Measurements from ENCODE around the gene RASSF6.
A peak's percentile ranks its signal among the peaks of the same experiment; 100 is the strongest.

Gene RASSF6

DNA sequence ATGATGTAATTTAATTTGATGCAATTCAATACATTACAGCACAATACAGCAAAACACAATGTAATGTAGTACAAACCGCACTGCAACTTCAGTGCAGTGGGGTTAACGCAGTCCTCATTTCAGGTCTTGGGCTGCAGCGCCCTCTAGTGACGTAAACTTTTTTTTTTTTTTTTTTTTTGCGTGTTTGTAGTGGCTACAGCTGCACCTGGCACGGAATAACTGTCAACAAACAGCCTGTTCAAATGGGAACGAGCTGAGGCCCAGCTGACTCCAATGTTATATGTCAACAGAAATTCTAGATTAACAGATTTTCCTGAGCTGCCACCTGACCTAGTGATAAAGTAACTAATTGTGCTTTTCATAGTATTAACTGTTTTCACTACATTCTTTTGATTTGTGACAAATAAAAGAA, 33.5 kb upstream of the RASSF6 start:
- Histone ChIP-seq H3K9me2 (replicated peaks; ENCODE audit: control insufficient read depth, low read length) (no peaks in the 10 kb centered on the region), H3K4me3 (ENCODE audit: low read length) (peak overlapping the region; percentile 33), H3K27ac (ENCODE audit: low read depth, low read length) (peak overlapping the region; percentile 94), H3K4me2 (ENCODE audit: low read length) (peak overlapping the region; percentile 58), H3K79me2 (ENCODE audit: control insufficient read depth, low read length) (no peaks in the 10 kb centered on the region), H3K27me3 (ENCODE audit: control insufficient read depth, low read length) (no peaks in the 10 kb centered on the region), H3K9me3 (ENCODE audit: control insufficient read depth, insufficient read depth, low read length) (peaks cover 18% of the 10 kb centered on the region), H3K36me3 (ENCODE audit: control insufficient read depth, low read length) (peaks cover 18% of the 10 kb centered on the region), H3K4me1 (ENCODE audit: control insufficient read depth, low read length) (peaks cover 70% of the 10 kb centered on the region), H3F3A (ENCODE audit: control insufficient read depth, insufficient read depth) (peaks cover 14% of the 10 kb centered on the region), H4K20me1 (ENCODE audit: control insufficient read depth, insufficient read depth, low read depth, low read length) (no peaks in the 10 kb centered on the region)
- peak; percentile 25 for TF ChIP-seq CTCF (IDR thresholded peaks at IDR 0.05; ENCODE audit: low read depth, low read length, poor library complexity, severe bottlenecking)
- no peak for TF ChIP-seq EZH2phosphoT487 (IDR thresholded peaks at IDR 0.05; ENCODE audit: borderline replicate concordance, low read length)

DNA sequence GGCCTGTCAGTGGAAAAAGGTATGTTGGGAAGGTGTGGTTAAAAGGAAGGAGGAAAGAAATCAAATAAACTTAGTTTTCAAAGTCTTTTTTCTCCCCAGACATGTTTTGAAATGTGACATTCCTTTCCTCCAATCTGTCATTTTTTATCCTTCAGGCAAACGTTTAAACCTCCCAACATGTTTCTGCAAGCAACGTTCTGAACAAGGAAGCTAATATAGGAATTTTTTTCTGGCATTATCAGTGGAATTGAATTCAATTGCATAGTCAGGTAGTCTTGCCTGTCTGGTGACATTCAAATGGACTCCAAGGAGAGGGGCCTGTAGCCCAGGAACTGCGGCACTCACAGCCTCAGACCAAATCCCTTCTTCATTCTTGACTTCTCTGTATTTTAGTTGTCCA, 30.0 kb upstream of the RASSF6 start:
- Histone ChIP-seq H3K9me3 (ENCODE audit: control insufficient read depth, insufficient read depth, low read length) (peaks cover 17% of the 10 kb centered on the region), H3F3A (ENCODE audit: control insufficient read depth, insufficient read depth) (peaks cover 14% of the 10 kb centered on the region), H3K79me2 (ENCODE audit: control insufficient read depth, low read length) (no peaks in the 10 kb centered on the region), H3K4me3 (ENCODE audit: low read length) (no peak overlapping the region), H3K4me2 (ENCODE audit: low read length) (no peak overlapping the region), H3K27ac (ENCODE audit: low read depth, low read length) (no peak overlapping the region), H3K4me1 (ENCODE audit: control insufficient read depth, low read length) (peaks cover 75% of the 10 kb centered on the region), H3K27me3 (ENCODE audit: control insufficient read depth, low read length) (no peaks in the 10 kb centered on the region), H3K36me3 (ENCODE audit: control insufficient read depth, low read length) (peaks cover 18% of the 10 kb centered on the region), H4K20me1 (ENCODE audit: control insufficient read depth, insufficient read depth, low read depth, low read length) (no peaks in the 10 kb centered on the region), H3K9me2 (replicated peaks; ENCODE audit: control insufficient read depth, low read length) (no peaks in the 10 kb centered on the region)
- no peak for TF ChIP-seq CTCF (IDR thresholded peaks at IDR 0.05; ENCODE audit: low read depth, low read length, poor library complexity, severe bottlenecking)
- TF ChIP-seq EZH2phosphoT487 (IDR thresholded peaks at IDR 0.05; ENCODE audit: borderline replicate concordance, low read length): no peak

GRCh38 chr4:73648478-73648877, 28.2 kb upstream of the RASSF6 start:
- no peak for TF ChIP-seq EZH2phosphoT487 (IDR thresholded peaks at IDR 0.05; ENCODE audit: borderline replicate concordance, low read length)
- no peak for TF ChIP-seq CTCF (IDR thresholded peaks at IDR 0.05; ENCODE audit: low read depth, low read length, poor library complexity, severe bottlenecking)
- Histone ChIP-seq H3K4me1 (ENCODE audit: control insufficient read depth, low read length) (peaks cover 61% of the 10 kb centered on the region), H3K9me3 (ENCODE audit: control insufficient read depth, insufficient read depth, low read length) (peaks cover 17% of the 10 kb centered on the region), H3K27me3 (ENCODE audit: control insufficient read depth, low read length) (no peaks in the 10 kb centered on the region), H3K4me2 (ENCODE audit: low read length) (no peak overlapping the region), H3K9me2 (replicated peaks; ENCODE audit: control insufficient read depth, low read length) (no peaks in the 10 kb centered on the region), H4K20me1 (ENCODE audit: control insufficient read depth, insufficient read depth, low read depth, low read length) (no peaks in the 10 kb centered on the region), H3K79me2 (ENCODE audit: control insufficient read depth, low read length) (no peaks in the 10 kb centered on the region), H3K4me3 (ENCODE audit: low read length) (no peak overlapping the region), H3F3A (ENCODE audit: control insufficient read depth, insufficient read depth) (peaks cover 4% of the 10 kb centered on the region; the same call in 1 of the 2 replicates), H3K27ac (ENCODE audit: low read depth, low read length) (no peak overlapping the region), H3K36me3 (ENCODE audit: control insufficient read depth, low read length) (peaks cover 18% of the 10 kb centered on the region)

Measured in DOHH2 (cell line).